ENCODE measurements around the gene CDC37L1.
"Not testable (repeated sequence)": the region's sequence is repeated elsewhere in the genome, so short reads cannot be mapped to it uniquely, and the experiment has no call there.

The CDC37L1 gene

DNA sequence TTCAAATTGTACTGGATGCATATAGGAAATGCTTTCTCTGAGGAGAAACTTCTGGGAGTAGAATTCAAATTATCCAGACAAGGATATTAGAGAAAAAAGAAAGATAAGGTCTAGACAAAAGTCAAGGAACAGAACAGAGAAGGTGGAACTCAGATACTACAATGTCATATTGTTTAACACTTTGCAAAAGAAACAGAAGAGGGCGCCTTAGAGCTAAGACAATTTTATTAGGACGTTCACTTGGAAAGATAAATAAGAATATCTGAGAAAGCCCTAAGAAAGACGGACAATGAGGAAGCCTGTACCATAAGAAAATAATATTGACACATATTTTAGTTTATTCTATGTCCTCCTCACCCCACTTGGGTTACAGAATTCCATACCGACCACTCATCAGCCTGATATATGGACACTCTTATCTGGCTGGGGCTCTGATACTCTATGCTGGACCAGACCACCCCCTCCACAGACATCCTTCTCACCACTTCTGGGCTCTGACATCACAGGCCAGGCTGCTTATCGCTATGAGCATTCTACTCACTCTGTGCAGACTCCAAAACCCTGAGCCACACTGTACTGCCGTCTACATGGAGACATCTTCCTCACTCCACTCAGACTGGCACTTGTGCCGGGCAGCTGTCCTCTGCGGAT lies 70.8 kb downstream of the CDC37L1 start:
- peaks cover 3% of the 10 kb centered on the region for H3K36me3 Mint-ChIP-seq (ENCODE audit: insufficient read depth)
- DNase-seq (ENCODE audit: low spot score in 2 of 2): no peak
- H3K27me3 Mint-ChIP-seq: no peaks in the 10 kb centered on the region
- H3K4me3 Mint-ChIP-seq: no peak overlapping the region
- ATAC-seq (replicated peaks; ENCODE audit: extremely low read depth, poor library complexity, severe bottlenecking): peak; percentile 56
- H3K27ac Mint-ChIP-seq (ENCODE audit: low read depth): no peak overlapping the region
- H3K4me1 Mint-ChIP-seq: no peaks in the 10 kb centered on the region
- H3K9me3 Mint-ChIP-seq: no peaks in the 10 kb centered on the region

DNA sequence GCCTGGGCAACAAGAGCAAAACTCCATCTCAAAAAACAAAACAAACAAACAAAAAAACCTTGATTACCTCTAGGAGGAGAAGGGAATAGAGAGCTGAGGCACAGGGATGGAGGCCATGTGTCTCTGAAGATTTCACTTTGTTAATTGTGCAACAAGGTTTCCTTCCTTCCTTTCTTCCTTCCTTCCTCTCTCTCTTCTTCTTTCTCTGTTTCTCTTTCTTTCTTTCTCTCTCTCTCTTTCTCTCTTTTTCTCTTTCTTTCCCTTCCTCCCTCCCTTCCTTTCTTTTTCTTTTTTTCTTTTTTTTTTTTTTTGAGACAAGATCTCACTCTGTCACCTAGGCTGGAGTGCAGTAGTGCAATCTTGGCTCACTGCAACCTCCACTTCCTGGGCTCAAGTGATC lies 75.2 kb downstream of the CDC37L1 start:
- not testable (repeated sequence) for ATAC-seq (replicated peaks; ENCODE audit: extremely low read depth, poor library complexity, severe bottlenecking); H3K27ac Mint-ChIP-seq (ENCODE audit: low read depth); H3K9me3 Mint-ChIP-seq; H3K36me3 Mint-ChIP-seq (ENCODE audit: insufficient read depth); H3K27me3 Mint-ChIP-seq; H3K4me3 Mint-ChIP-seq; DNase-seq (ENCODE audit: low spot score in 2 of 2); H3K4me1 Mint-ChIP-seq

DNA sequence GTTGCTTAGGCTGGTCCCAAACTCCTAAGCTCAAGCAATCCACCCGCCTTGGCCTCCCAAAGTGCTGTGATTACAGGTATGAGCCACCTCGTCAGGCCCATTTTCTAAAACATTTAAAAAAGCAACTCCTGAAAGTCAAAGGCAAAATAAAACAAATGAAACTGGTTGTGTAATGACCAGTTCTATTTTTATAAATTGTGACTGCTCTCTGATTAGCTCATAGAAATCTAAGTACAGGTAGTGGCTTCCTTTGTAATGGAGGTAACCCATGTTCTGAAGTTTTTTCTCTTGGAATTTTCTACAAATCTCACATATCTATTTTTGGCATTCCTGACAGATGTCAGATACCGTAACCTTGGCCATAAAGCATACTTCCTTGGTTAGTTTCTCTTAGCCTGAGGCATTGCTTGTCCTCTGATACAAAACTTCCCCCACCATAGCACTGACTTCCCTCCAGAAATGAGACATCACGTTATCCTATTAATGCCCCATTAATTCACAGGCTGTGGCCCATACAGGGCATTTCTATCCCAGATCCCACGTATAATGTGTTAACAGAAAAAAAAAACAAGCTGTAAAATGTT lies 75.7 kb downstream of the CDC37L1 start:
- DNase-seq (ENCODE audit: low spot score in 2 of 2): no peak
- H3K9me3 Mint-ChIP-seq: no peaks in the 10 kb centered on the region
- H3K4me1 Mint-ChIP-seq: peaks cover 8% of the 10 kb centered on the region
- H3K27me3 Mint-ChIP-seq: no peaks in the 10 kb centered on the region
- no peak for ATAC-seq (replicated peaks; ENCODE audit: extremely low read depth, poor library complexity, severe bottlenecking)
- H3K4me3 Mint-ChIP-seq: no peak overlapping the region
- peaks cover 5% of the 10 kb centered on the region for H3K36me3 Mint-ChIP-seq (ENCODE audit: insufficient read depth)
- no peak overlapping the region for H3K27ac Mint-ChIP-seq (ENCODE audit: low read depth)

DNA sequence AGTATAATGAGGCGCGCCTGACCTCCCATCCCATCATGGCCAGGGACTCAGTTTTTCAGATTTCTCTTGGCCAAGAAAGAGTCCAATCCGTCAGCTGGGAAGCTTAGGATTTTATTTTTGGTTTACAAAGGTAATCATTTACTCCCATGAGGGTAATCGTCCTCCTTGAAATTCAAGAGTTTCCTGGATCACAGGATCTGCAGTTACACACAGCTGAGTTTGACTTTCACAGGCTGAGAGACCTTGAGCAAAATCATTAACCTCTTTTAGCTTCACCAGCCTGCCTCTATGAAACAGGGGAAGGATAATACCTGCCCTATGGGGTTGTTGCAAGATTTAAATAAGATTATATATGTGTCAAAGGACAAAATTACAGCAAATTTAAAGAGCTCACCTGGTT lies 77.1 kb downstream of the CDC37L1 start:
- Mint-ChIP-seq H3K9me3 (no peaks in the 10 kb centered on the region), H3K36me3 (ENCODE audit: insufficient read depth) (peaks cover 5% of the 10 kb centered on the region), H3K27ac (ENCODE audit: low read depth) (no peak overlapping the region), H3K4me3 (no peak overlapping the region), H3K4me1 (peaks cover 8% of the 10 kb centered on the region), H3K27me3 (no peaks in the 10 kb centered on the region)
- DNase-seq (ENCODE audit: low spot score in 2 of 2) (no peak), ATAC-seq (replicated peaks; ENCODE audit: extremely low read depth, poor library complexity, severe bottlenecking) (no peak)

Data from central memory CD8-positive, alpha-beta T cell (primary cell).